ENCODE measurements around the gene CDC20.

Gene CDC20

GRCh38 chr1:43319288-43319687, 39.5 kb upstream of the CDC20 start:
- H3K4me3 ChIP-seq, result no peak overlapping the region
- peak; percentile 57 for DNase-seq (ENCODE audit: low spot score)
- no peak for TF ChIP-seq CTCF (IDR thresholded peaks at IDR 0.05)
- H3K27ac ChIP-seq, result no peak overlapping the region

GRCh38 chr1:43319766-43320165, 39.0 kb upstream of the CDC20 start:
- no peak for TF ChIP-seq CTCF (IDR thresholded peaks at IDR 0.05)
- H3K27ac ChIP-seq, result no peak overlapping the region
- no peak for DNase-seq (ENCODE audit: low spot score)

GRCh38 chr1:43321331-43321891, 37.4 kb upstream of the CDC20 start:
- Histone ChIP-seq H3K27ac (no peak overlapping the region), H3K4me3 (no peak overlapping the region)
- no peak for TF ChIP-seq CTCF (IDR thresholded peaks at IDR 0.05)
- no peak for DNase-seq (ENCODE audit: low spot score)

More at GRCh38 chr1:43319766-43320165, 39.0 kb upstream of the CDC20 start:
- H3K4me3 ChIP-seq, result no peak overlapping the region

GRCh38 chr1:43322506-43322905, 36.3 kb upstream of the CDC20 start:
- Histone ChIP-seq H3K4me3 (no peak overlapping the region), H3K27ac (no peak overlapping the region)
- no peak for TF ChIP-seq CTCF (IDR thresholded peaks at IDR 0.05)
- peak; percentile 49 for DNase-seq (ENCODE audit: low spot score)

- no peak for DNase-seq (ENCODE audit: low spot score)
- no peak for TF ChIP-seq CTCF (IDR thresholded peaks at IDR 0.05)
- no peak overlapping the region for H3K27ac ChIP-seq
- no peak overlapping the region for H3K4me3 ChIP-seq
These were observed 34.0 kb upstream of the CDC20 start for GRCh38 chr1:43324810-43325209.

- H3K27ac ChIP-seq, result no peak overlapping the region
- no peak for DNase-seq (ENCODE audit: low spot score)
- no peak for TF ChIP-seq CTCF (IDR thresholded peaks at IDR 0.05)
- H3K4me3 ChIP-seq, result no peak overlapping the region
These were observed 33.4 kb upstream of the CDC20 start for GRCh38 chr1:43325381-43325780.

GRCh38 chr1:43327549-43328292, 31.1 kb upstream of the CDC20 start:
- TF ChIP-seq CTCF (IDR thresholded peaks at IDR 0.05), result no peak
- Histone ChIP-seq H3K27ac (no peak overlapping the region), H3K4me3 (no peak overlapping the region)
- no peak for DNase-seq (ENCODE audit: low spot score)
